ENCODE results near the gene HRAS. TPM values are rescaled to one million over a fixed set of nuclear protein-coding genes. Genes with fewer than 3 reads are reported as not detected.

The HRAS gene
- total and polyA plus RNA-seq, 2 of the 13 experiments (the other 11 are each of a cell fraction or from before 2014, with no cell fraction given), result 32.9 to 50.0 TPM

DNA sequence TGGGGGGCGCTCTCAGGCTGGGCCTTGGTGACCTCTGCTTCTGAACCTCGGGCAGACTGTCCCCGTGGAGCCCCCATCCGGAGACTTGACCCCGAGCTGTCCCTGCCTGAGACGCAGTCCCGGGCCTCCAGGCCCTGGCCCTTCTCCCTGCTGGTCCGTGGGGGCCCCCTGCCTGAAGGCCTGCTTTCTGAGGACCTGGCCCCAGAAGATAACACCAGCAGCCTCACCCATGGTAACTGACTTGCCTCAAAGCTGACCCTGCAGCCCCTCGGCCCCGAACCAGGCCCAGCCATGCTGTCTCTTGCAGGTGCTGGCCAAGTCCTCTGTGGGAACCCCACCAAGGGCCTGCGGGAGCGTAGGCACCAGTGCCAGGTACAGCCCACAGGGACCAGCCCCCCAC lies 16.2 kb upstream of the HRAS start:
- peaks cover 58% of the 10 kb centered on the region for H3K4me1 ChIP-seq (ENCODE audit: insufficient read depth, low read length)
- peak overlapping the region; percentile 50 for H3K4me2 ChIP-seq (ENCODE audit: low read depth, low read length)
- no TSS peak for BruUV-seq (replicated peaks)
- DNase-seq (ENCODE audit: low spot score) (no peak), FAIRE-seq (no peak), ATAC-seq (peak; percentile 3; the same call in 1 of the 3 replicates)
- no peak overlapping the region for H2AFZ ChIP-seq (ENCODE audit: low read length)
- H3K4me3 ChIP-seq (replicated peaks in 1 of 3; ENCODE audit: insufficient read depth in 1 of 3, low read depth in 2 of 3, low read length in 3 of 3), result peak overlapping the region in 1 of 3 experiments; percentile 50; a peak in 1 of 6 replicates
- 50% methylated on average over 2 of the region's 12 CpGs for WGBS (ENCODE audit: low lambda C conversion rate)
- no peaks in the 10 kb centered on the region for H4K20me1 ChIP-seq (ENCODE audit: insufficient read depth, low read length)
- H3K9ac ChIP-seq (ENCODE audit: insufficient read depth, low read depth, low read length), result no peak overlapping the region
- no peak overlapping the region for H3K27ac ChIP-seq (ENCODE audit: extremely low read length, insufficient read depth, low read length)
- no peaks in the 10 kb centered on the region for H3K36me3 ChIP-seq (replicated peaks in 1 of 2; ENCODE audit: control insufficient read depth in 1 of 2, insufficient read depth in 2 of 2, low read length in 2 of 2)
- in situ Hi-C loops (cut with HindIII; ENCODE audit: extremely low pct_ligation_motif_present, low pct_unique_long_range_greater_than_20kb) (loop anchor here (10.0 kb wide), 1 partner anchor 73 kb away; the partner anchor contains the start of genes CDHR5 and SCT), intact Hi-C loops (cut with micrococcal nuclease; ENCODE audit: unreplicated experiment) (loop anchor here (10.0 kb wide), 1 partner anchor 63 kb away; the partner anchor contains the start of gene IRF7)
- ChIA-PET CTCF (ENCODE audit: low intra/inter-chr PET ratio, low total read pairs) (no interaction called here), POLR2A (interaction anchor here (0.7 to 1.5 kb wide), 4 partner anchors 10 to 148 kb away, joined by 3 to 6 read pairs (median 4); partner anchors contain the start of genes HRAS and PHRF1)
- H3K27me3 ChIP-seq (ENCODE audit: control insufficient read depth in 1 of 2, insufficient read depth in 2 of 2, low read length in 2 of 2), result peaks cover 11 to 27% of the 10 kb centered on the region in 2 experiments
- H3K79me2 ChIP-seq (ENCODE audit: insufficient read depth, low read length), result no peaks in the 10 kb centered on the region
- H3K9me3 ChIP-seq (ENCODE audit: low read length), result no peaks in the 10 kb centered on the region
- TF ChIP-seq SMAD9 (CRISPR knock-in tag; IDR thresholded peaks at IDR 0.05) (0 out of 2 replicates have a peak, but pooled peaks have one; percentile 31), KAT7 (CRISPR knock-in tag; IDR thresholded peaks at IDR 0.05; ENCODE audit: borderline replicate concordance) (no peak), ZFY (CRISPR knock-in tag; IDR thresholded peaks at IDR 0.05) (no peak), MBD4 (IDR thresholded peaks at IDR 0.05; ENCODE audit: borderline replicate concordance, low read length) (no peak), ZBTB21 (CRISPR knock-in tag; IDR thresholded peaks at IDR 0.05) (no peak), CSRNP1 (CRISPR knock-in tag; IDR thresholded peaks at IDR 0.05) (no peak), ZNF274 (CRISPR knock-in tag; IDR thresholded peaks at IDR 0.05) (0 out of 2 replicates have a peak, but pooled peaks have one; percentile 21), ZNF512 (CRISPR knock-in tag; IDR thresholded peaks at IDR 0.05) (no peak), TBP (CRISPR knock-in tag; IDR thresholded peaks at IDR 0.05) (no peak), FOXA1 (IDR thresholded peaks at IDR 0.05) (no peak), FOXA1 (CRISPR knock-in tag; IDR thresholded peaks at IDR 0.05) (0 out of 2 replicates have a peak, but pooled peaks have one; percentile 23), NRL (CRISPR knock-in tag; IDR thresholded peaks at IDR 0.05; ENCODE audit: borderline replicate concordance) (no peak)
- TF ChIP-seq, protein P1, sequence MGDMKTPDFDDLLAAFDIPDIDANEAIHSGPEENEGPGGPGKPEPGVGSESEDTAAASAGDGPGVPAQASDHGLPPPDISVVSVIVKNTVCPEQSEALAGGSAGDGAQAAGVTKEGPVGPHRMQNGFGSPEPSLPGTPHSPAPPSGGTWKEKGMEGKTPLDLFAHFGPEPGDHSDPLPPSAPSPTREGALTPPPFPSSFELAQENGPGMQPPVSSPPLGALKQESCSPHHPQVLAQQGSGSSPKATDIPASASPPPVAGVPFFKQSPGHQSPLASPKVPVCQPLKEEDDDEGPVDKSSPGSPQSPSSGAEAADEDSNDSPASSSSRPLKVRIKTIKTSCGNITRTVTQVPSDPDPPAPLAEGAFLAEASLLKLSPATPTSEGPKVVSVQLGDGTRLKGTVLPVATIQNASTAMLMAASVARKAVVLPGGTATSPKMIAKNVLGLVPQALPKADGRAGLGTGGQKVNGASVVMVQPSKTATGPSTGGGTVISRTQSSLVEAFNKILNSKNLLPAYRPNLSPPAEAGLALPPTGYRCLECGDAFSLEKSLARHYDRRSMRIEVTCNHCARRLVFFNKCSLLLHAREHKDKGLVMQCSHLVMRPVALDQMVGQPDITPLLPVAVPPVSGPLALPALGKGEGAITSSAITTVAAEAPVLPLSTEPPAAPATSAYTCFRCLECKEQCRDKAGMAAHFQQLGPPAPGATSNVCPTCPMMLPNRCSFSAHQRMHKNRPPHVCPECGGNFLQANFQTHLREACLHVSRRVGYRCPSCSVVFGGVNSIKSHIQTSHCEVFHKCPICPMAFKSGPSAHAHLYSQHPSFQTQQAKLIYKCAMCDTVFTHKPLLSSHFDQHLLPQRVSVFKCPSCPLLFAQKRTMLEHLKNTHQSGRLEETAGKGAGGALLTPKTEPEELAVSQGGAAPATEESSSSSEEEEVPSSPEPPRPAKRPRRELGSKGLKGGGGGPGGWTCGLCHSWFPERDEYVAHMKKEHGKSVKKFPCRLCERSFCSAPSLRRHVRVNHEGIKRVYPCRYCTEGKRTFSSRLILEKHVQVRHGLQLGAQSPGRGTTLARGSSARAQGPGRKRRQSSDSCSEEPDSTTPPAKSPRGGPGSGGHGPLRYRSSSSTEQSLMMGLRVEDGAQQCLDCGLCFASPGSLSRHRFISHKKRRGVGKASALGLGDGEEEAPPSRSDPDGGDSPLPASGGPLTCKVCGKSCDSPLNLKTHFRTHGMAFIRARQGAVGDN (CRISPR knock-in tag; IDR thresholded peaks at IDR 0.05), result peak; percentile 46; the same call in 1 of the 2 replicates
- TF ChIP-seq, protein P2, sequence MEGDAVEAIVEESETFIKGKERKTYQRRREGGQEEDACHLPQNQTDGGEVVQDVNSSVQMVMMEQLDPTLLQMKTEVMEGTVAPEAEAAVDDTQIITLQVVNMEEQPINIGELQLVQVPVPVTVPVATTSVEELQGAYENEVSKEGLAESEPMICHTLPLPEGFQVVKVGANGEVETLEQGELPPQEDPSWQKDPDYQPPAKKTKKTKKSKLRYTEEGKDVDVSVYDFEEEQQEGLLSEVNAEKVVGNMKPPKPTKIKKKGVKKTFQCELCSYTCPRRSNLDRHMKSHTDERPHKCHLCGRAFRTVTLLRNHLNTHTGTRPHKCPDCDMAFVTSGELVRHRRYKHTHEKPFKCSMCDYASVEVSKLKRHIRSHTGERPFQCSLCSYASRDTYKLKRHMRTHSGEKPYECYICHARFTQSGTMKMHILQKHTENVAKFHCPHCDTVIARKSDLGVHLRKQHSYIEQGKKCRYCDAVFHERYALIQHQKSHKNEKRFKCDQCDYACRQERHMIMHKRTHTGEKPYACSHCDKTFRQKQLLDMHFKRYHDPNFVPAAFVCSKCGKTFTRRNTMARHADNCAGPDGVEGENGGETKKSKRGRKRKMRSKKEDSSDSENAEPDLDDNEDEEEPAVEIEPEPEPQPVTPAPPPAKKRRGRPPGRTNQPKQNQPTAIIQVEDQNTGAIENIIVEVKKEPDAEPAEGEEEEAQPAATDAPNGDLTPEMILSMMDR (CRISPR knock-in tag; IDR thresholded peaks at IDR 0.05), result peak; percentile 41; the same call in 1 of the 2 replicates
